ENCODE measurements around the gene SYT7.

DNA sequence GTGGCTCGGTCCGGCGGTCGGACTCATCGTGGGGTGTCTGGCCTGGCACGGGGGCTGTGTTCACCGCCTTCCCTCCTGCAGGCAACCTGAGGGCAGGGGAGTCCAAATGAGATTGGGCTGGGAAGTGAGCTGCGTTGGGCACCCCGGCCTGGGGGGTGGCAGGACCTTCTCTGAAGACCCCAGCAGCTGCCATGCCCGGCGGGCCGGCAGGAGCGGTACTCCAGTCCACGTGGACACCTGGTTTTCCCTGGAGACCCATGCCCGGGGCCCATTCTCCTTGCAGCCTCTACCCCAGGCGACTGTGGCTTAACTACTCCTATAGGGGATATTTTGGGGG is 47.9 kb downstream of the SYT7 start:
- TF ChIP-seq, protein P1, sequence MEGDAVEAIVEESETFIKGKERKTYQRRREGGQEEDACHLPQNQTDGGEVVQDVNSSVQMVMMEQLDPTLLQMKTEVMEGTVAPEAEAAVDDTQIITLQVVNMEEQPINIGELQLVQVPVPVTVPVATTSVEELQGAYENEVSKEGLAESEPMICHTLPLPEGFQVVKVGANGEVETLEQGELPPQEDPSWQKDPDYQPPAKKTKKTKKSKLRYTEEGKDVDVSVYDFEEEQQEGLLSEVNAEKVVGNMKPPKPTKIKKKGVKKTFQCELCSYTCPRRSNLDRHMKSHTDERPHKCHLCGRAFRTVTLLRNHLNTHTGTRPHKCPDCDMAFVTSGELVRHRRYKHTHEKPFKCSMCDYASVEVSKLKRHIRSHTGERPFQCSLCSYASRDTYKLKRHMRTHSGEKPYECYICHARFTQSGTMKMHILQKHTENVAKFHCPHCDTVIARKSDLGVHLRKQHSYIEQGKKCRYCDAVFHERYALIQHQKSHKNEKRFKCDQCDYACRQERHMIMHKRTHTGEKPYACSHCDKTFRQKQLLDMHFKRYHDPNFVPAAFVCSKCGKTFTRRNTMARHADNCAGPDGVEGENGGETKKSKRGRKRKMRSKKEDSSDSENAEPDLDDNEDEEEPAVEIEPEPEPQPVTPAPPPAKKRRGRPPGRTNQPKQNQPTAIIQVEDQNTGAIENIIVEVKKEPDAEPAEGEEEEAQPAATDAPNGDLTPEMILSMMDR (IDR thresholded peaks at IDR 0.05; ENCODE audit: low read depth, low read length, missing input control) = no peak
- TF ChIP-seq TAF1 (conservative IDR thresholded peaks at IDR 0.05) = no peak
- TF ChIP-seq RAD21 (IDR thresholded peaks at IDR 0.05) = no peak
- no peak for TF ChIP-seq GABPA (IDR thresholded peaks at IDR 0.05 in 1 of 2, conservative IDR thresholded peaks at IDR 0.05 in 1 of 2)
- TF ChIP-seq JUND (IDR thresholded peaks at IDR 0.05) = no peak
- TF ChIP-seq, protein P2, sequence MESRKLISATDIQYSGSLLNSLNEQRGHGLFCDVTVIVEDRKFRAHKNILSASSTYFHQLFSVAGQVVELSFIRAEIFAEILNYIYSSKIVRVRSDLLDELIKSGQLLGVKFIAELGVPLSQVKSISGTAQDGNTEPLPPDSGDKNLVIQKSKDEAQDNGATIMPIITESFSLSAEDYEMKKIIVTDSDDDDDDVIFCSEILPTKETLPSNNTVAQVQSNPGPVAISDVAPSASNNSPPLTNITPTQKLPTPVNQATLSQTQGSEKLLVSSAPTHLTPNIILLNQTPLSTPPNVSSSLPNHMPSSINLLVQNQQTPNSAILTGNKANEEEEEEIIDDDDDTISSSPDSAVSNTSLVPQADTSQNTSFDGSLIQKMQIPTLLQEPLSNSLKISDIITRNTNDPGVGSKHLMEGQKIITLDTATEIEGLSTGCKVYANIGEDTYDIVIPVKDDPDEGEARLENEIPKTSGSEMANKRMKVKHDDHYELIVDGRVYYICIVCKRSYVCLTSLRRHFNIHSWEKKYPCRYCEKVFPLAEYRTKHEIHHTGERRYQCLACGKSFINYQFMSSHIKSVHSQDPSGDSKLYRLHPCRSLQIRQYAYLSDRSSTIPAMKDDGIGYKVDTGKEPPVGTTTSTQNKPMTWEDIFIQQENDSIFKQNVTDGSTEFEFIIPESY (IDR thresholded peaks at IDR 0.05) = no peak
- no peak for TF ChIP-seq FOXA1 (IDR thresholded peaks at IDR 0.05)
- no peak for TF ChIP-seq SP1 (IDR thresholded peaks at IDR 0.05)
- no peak for TF ChIP-seq YY1 (IDR thresholded peaks at IDR 0.05)

Data from liver (tissue), 3 donors.